ENCODE measurements around the gene BATF.

DNA sequence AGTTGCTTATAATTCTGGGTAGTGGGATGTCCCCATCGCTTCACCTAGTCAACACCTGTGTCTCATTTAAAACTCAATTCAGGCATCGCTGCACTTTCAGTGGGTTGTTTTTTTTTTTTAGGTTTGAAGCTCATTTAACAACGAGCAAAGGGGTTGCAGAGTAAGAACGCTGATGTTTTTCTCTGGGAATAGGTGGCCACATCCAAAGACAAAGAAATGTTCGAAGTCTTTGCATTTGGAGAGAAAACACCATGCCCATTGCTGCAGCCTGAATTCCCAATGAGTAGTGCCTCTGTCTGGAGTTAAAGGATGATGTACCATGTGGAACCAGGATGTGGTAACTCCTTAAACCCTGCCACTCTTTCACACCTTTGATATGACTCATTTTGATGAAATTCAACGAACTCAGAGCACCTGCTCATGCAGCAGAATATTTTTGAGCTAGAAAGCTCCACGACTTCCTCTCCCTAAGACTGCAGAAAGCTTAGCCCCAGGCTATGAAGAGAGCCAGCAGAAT is 35.1 kb upstream of the BATF start:
- TF ChIP-seq, protein P1, sequence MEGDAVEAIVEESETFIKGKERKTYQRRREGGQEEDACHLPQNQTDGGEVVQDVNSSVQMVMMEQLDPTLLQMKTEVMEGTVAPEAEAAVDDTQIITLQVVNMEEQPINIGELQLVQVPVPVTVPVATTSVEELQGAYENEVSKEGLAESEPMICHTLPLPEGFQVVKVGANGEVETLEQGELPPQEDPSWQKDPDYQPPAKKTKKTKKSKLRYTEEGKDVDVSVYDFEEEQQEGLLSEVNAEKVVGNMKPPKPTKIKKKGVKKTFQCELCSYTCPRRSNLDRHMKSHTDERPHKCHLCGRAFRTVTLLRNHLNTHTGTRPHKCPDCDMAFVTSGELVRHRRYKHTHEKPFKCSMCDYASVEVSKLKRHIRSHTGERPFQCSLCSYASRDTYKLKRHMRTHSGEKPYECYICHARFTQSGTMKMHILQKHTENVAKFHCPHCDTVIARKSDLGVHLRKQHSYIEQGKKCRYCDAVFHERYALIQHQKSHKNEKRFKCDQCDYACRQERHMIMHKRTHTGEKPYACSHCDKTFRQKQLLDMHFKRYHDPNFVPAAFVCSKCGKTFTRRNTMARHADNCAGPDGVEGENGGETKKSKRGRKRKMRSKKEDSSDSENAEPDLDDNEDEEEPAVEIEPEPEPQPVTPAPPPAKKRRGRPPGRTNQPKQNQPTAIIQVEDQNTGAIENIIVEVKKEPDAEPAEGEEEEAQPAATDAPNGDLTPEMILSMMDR (IDR thresholded peaks at IDR 0.05; ENCODE audit: control extremely low read depth in 1 of 3, insufficient read depth in 1 of 3, low read depth in 1 of 3, low read length in 3 of 3): no peak
- TF ChIP-seq CBX8 (IDR thresholded peaks at IDR 0.05; ENCODE audit: borderline replicate concordance, low read depth, low read length) (no peak), TAF1 (IDR thresholded peaks at IDR 0.05; ENCODE audit: low read depth, low read length) (no peak), ASH2L (IDR thresholded peaks at IDR 0.05; ENCODE audit: low read length) (no peak), EZH2 (IDR thresholded peaks at IDR 0.05; ENCODE audit: low read depth, low read length, severe bottlenecking) (no peak), POLR2AphosphoS5 (IDR thresholded peaks at IDR 0.05; ENCODE audit: low read depth, low read length) (no peak), CBX5 (IDR thresholded peaks at IDR 0.05; ENCODE audit: low read depth, low read length) (no peak), POLR2A (IDR thresholded peaks at IDR 0.05; ENCODE audit: control extremely low read depth in 1 of 2, low read depth in 2 of 2, low read length in 2 of 2) (no peak), SIN3A (conservative IDR thresholded peaks at IDR 0.05 in 1 of 2, IDR thresholded peaks at IDR 0.05 in 1 of 2; ENCODE audit: low read depth in 1 of 2, low read length in 2 of 2) (no peak), RAD21 (IDR thresholded peaks at IDR 0.05 in 1 of 2, conservative IDR thresholded peaks at IDR 0.05 in 1 of 2; ENCODE audit: low read depth in 2 of 2, low read length in 2 of 2) (no peak), ZNF274 (IDR thresholded peaks at IDR 0.05; ENCODE audit: borderline replicate concordance, extremely low read depth, low read length) (no peak)
- TF ChIP-seq, protein P2, sequence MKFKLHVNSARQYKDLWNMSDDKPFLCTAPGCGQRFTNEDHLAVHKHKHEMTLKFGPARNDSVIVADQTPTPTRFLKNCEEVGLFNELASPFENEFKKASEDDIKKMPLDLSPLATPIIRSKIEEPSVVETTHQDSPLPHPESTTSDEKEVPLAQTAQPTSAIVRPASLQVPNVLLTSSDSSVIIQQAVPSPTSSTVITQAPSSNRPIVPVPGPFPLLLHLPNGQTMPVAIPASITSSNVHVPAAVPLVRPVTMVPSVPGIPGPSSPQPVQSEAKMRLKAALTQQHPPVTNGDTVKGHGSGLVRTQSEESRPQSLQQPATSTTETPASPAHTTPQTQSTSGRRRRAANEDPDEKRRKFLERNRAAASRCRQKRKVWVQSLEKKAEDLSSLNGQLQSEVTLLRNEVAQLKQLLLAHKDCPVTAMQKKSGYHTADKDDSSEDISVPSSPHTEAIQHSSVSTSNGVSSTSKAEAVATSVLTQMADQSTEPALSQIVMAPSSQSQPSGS (IDR thresholded peaks at IDR 0.05; ENCODE audit: low read length): no peak

Measured in H1 (cell line).